Hematopoietic multipotent progenitor cell treated with erythropoietin and hydrocortisone succinate and interleukin-3 and kit ligand, for 8 days (in vitro differentiated cells): Measurements from ENCODE around the gene ZCCHC10.
"Not testable (repeated sequence)": the region's sequence is repeated elsewhere in the genome, so short reads cannot be mapped to it uniquely, and the experiment has no call there.

ENCODE experiments used
- DNase-seq: peaks from one replicate; pipeline ENCODE4 v3.0.0-alpha.2; 2015

Gene ZCCHC10

DNA sequence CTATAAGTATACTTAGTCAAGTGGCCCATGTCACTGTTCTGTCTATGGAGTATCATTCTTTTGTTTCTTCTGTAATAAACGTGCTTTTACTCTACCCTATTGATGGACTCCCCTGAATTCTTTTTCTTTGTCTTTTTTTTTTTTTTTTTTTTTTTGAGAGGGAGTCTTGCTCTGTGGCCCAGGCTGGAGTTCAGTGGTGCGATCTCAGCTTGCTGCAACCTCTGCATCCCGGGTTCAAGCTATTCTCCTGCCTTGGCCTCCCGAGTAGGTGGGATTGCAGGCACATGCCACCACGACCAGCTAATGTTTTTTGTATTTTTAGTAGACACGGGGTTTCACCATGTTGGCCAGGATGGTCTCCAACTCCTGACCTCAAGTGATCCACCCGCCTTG lies 53.9 kb downstream of the ZCCHC10 start:
- not testable (repeated sequence) for DNase-seq

DNA sequence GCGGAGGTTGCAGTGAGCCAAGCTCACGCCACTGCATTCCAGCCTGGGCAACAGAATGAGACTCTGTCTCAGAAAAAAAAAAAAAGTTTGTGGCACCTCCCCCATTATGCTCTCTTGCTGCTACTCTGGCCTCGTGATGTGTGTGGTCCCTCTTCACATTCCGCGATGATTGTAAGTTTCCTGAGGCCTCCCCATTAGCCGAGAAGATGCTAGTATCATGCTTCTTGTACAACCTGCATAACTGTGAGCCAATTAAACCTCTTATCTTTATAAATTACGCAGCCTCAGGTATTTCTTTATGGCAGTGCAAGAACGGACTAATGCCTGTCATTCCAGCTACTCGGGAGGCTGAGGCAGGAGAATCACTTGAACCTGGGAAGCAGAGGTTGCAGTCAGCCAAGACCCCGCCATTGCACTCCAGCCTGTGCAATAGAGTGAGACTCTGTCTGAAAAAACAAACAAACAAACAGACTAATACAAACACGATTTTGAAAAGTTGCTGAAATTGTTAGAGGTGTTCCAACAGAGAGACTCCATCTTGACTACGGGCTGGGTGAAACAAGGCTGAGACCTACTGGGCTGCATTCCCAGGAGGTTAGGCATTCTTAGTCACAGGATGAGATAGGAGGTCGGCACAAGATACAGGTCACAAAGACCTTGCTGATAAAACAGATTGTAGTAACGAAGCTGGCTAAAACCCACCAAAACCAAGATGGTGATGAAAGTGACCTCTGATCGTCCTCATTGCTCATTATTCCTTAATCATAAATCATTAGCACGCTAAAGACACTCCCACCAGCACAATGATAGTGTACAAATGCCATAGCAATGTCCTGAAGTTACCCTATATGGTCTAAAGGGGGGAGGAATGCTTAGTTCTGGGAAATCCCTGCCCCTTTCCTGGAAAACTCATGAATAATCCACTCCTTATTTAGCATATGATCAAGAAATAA lies 54.6 kb downstream of the ZCCHC10 start:
- peak; percentile 42 for DNase-seq

DNA sequence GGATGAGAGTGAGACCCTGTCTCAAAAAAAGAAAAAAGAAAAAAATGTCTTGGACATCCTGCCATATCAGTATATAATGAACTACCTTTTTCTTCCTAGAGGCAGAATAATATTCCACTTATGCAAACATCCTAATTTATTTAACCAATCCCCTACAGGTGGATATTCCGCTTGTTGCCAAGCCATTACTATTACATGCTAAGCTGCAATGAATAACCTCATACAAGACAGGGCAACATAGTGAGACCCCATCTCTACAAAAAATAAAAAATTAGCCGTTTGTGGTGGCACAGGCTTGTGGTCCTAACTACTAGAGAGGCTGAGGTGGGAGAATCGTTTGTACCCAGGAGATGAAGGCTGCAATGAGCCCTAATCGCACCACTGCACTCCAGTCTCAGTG lies 61.2 kb downstream of the ZCCHC10 start:
- DNase-seq = no peak

DNA sequence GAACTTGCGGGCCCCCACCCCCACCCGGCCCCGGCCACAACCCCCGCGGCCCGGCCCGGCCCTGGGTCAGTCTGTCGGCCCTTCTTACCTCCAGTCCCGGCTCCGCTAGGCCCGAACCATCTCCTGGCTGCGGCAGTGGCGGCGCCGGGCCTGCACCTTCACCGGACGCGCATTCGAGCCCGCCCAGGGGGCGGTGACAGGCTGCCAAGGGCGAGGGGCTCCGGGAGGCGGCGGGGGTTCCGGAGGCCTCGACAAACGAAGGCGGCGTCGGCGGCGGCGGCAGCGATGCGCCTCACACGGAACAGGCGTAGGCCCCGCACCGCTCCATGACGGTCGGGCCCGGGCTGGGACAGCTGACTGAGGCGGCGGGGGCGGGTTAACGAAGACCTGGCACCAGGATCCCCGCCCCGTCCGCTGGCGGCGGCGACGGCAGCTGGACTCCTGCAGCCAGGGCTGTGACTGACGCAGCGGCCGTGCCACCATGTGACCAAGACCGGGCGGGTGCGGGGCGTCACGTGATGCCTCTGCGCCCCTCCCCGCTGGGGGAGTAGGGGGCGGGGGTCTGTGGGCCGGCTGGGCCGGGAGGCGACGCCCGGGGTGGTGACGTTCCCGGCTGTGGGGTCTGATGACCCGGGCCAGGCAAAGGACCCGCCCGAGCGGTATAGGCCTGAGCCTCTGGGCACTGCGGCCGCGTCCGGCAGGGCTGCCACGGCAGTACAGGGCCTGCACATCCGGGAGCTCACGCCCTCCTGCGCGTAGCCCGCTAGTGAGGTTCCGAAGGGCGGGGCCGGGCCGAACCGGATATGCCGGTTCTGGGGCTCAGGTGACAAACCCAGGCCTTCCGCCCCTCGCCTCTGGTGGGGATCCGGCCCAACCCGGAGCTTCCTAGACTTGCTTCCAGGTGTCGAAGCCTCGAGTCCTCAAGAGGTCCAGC lies 62.9 kb downstream of the ZCCHC10 start, which contains the start of gene AFF4:
TSS of gene AFF4 (minus strand) at position 464 of the 934 bp plus-strand sequence. CDS start 26,445 bp downstream, outside the sequence.
- peak; percentile 94 for DNase-seq

DNA sequence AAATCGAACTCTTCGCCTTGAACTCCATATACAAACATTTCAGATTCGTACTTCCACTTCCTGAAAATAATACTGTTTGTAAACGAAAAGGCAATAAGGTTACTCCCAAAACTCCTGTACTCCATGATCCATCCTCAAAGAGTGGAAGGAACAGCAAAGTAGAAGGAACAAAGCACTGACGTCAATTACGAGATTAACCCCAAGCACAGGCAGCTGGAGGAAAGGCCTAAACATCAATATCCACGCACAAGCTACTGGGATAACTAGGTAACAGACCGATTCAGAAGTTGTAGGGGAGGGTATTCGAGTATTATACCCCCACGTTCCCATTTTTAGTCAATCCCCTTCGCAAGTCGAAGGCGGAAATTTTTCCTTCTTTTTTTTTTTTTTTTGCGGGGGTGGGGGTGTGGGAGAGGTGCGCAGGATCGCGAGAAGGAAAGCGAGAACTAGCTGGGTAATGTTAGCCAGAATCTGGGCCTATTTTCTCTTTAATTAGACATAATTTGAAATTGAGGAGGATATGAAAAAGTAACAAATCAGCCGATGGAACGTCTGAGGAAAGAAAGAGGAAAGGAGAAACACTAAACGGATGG lies 63.8 kb downstream of the ZCCHC10 start:
- DNase-seq = peak; percentile 51

DNA sequence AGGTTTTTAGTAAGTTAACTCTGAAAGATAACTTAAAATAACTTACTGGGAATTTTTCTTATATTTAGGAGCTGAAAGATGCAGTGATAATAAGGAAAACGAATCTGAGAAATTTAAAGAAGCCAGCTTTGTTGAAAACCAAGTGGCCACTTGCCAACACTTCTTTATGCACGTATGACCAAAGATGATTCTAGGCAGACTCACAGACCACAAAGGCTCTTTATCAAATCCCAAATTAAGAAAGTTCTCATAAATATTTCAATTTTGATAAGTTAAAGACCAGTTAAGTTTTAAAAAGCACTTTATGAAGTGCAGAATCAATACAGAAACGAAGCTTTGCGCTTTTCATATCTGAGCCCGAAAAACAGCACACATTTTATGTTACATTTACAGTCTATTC lies 64.5 kb downstream of the ZCCHC10 start:
- DNase-seq = peak; percentile 42

DNA sequence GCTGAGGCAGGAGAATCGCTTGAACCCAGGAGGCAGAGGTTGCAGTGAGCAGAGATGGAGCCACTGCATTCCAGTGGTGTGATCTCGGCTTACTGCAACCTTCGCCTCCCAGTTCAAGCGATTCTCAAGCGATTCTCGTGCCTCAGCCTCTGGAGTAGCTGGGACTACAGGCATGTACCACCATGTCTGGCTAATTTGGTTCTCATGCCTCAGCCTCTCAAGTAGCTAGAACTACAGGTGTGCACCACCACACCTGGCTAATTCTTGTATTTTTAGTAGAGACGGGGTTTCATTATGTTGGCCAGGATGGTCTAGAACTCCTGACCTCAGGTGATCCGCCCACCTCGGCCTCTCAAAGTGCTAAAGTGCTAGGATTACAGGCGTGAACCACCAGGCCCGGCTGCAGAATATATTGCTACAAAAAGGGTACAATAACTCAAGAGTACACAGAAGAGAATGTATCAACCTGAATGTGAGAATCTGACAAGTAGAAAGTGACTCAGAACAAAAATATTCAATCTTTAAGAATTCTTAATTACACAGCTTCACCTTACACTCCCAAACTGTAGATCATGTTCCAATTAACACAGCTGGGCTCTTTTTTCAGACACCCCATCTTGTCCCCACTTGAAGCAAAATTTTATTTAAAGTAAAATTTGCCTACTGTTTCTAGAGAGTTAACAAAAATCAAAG lies 65.1 kb downstream of the ZCCHC10 start:
- DNase-seq = not testable (repeated sequence)

DNA sequence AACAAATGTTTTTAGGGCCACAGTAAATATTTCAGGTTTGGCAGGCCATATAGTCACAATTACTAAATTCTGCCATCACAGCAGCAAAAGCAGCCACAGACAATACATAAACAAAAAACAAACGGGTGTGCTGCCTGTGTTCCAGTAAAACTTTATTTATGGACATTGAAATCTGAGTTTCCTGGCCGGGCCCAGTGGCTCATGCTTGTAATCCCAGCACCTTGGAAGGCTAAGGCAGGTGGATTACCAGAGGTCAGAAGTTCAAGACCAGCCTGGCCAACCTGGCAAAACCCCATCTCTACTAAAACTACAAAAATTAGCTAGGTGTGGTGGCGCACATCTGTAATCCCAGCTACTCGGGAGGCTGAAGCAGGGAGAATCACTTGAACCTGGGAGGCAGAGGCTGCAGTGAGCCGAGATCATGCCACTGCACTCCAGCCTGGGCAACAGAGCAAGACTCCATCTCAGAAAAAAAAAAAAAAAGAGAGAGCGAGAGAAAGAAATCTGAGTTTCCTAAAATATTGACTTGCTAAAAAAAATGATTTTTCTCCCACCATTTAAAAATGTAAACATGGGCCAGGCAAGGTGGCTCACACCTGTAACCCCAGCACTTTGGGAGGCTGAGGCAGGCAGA lies 70.1 kb downstream of the ZCCHC10 start:
- not testable (repeated sequence) for DNase-seq

DNA sequence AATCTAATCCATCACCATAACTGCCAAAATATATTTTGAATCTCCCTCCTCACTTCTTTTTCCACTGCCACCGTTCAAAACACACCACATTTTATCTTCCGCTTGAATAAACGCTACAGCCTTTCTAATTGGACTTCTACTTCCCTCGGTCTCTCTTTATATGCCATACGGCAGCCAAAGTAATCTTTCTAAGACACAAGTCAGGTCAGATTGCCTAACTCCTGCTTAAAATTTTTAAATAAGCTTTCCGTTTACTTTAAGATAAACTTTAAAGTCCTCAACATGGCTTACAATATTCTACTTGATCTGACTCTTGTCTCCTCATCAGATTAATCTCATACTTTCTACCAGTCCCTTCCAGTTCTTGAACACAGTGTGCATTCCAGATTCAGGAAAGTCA lies 72.6 kb downstream of the ZCCHC10 start:
- no peak for DNase-seq

DNA sequence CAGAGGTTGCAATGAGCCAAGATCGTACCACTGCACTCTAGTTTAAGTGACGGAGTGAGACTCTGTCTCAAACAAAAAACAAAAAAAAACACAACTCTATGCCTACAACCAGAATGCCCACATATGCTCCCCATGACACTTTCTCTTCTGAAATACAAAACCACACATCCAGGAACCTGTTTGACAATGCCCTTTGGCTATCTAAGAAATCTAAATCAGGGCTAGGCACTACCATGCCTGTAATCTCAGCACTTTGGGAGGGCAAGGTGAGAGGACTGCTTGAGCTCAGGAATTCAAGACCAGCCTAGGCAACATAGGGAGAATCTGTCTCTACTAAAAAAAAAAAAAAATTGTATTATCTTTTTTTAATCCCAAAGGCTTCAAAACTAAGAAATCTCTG lies 73.5 kb downstream of the ZCCHC10 start:
- DNase-seq = no peak

DNA sequence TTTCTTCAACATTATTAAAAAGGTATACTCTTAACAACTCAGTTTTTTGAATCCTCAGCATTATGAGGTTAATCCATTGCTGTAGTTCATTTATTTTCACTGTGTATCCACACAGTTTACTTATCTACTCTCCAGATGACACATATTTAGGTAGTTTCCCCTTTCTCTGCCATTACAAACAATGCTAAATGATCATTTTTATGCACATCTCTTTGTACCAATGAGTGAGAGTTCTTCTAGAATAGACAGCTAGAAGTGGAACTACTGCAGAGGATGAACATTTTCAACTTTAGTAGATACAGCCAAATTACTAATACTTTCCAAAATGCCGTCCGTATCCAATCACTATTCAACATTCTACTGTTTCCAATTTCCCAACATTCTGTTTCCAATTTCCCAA lies 74.5 kb downstream of the ZCCHC10 start:
- DNase-seq = no peak

DNA sequence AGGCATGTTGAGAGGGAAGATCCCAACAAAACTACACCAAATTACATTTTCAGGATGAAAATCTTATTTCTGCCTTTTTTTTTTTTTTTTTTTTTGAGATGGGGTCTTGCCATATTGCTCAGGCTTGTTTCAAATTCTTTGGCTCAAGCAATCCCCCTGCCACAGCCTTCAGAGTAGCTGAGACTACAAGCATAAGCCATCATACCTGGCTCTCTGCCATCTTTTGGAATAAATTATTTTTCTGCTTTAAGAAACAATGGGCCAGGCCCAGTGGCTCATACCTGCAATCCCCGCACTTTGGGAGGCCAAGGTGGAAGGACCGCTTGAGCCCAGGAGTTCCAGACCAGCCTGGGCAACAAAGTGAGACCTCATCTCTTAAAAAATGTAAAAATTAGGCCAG lies 77.2 kb downstream of the ZCCHC10 start:
- no peak for DNase-seq

DNA sequence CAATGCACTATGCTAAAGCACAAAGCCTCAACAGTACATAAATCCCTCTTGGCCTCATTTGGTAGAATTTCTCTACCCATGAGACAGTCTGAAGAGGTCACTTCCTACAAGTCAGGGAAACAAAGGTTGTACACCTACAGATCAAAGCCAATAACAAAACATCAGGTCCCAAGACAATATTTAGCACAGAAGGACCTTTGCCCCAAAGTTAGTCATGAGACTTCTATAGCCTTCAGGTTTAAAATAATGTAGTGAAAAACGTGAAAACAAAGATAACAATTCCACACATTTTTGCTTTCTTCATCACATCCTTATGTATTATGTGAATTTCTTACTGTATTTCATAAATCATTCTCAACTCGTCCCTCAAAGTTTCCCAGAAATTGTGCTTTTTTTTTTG lies 78.7 kb downstream of the ZCCHC10 start:
- no peak for DNase-seq
